Keratinocyte (primary cell): Measurements from ENCODE around the gene KRTAP10-11.

Experiments
- CTCF ChIP-seq, 3 experiments: IDR thresholded peaks in 1 of 3; conservative IDR thresholded peaks in 1 of 3; optimal IDR thresholded peaks in 1 of 3; 2 replicates in 2 of 3; 3 replicates in 1 of 3; pipeline versions ENCODE3 to v1.5.1; 2011; ENCODE audit warnings: low read length in 3 of 3, mild to moderate bottlenecking in 3 of 3, moderate library complexity in 2 of 3, control low read depth in 1 of 3, inconsistent platforms in 1 of 3; ENCODE audit not compliant: insufficient read depth in 2 of 3; ENCODE audit errors: extremely low read depth in 1 of 3
- EZH2 ChIP-seq: IDR thresholded peaks from one replicate; pipeline ENCODE4 v1.6.1; 2012; ENCODE audit warnings: inconsistent platforms, mild to moderate bottlenecking, low read length, moderate library complexity

DNA sequence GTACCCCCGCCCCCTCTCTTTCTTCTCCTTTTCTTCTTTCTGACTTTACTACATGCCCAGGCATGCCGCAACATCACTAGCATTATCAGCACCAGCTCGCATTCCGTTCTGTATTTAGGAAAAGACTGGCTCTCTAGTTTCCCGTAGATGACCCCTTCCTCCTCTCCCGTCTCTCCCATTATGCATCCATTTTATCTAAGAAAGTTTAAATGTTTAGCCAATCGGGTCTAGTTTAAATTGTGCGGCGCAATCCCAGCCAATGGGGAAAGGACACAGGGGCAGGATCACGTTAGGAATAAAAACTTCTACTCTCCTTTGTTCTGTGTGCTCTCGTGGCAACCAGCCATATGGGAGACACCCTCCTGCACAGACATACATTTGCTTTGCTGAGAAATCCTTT, 48.2 kb upstream of the KRTAP10-11 start:
- TF ChIP-seq CTCF (optimal IDR thresholded peaks at IDR 0.05 in 1 of 3, IDR thresholded peaks at IDR 0.05 in 1 of 3, conservative IDR thresholded peaks at IDR 0.05 in 1 of 3; ENCODE audit: extremely low read depth in 1 of 3, insufficient read depth in 2 of 3, low read length in 3 of 3), result no peak
- TF ChIP-seq EZH2, result no peak
